HepG2 (cell line): Measurements from ENCODE around the gene ESPN. TPM values are rescaled to one million over a fixed set of nuclear protein-coding genes. Genes with fewer than 3 reads are reported as not detected.

ENCODE experiments used
- ATF3 ChIP-seq: sonication (generic); formaldehyde crosslinking; IDR thresholded peaks from 2 replicates; pipeline ENCODE4 v1.4.0; 2020; ENCODE audit warnings: missing genetic modification reagents
- ELF4 ChIP-seq: sonication (generic); formaldehyde crosslinking; IDR thresholded peaks from 2 replicates; pipeline ENCODE4 v1.5.0; 2020; ENCODE audit warnings: missing genetic modification reagents, mild to moderate bottlenecking, moderate library complexity, borderline replicate concordance
- GPBP1L1 ChIP-seq: sonication (generic); formaldehyde crosslinking; IDR thresholded peaks from 2 replicates; pipeline ENCODE4 v1.5.0; 2020; ENCODE audit warnings: mild to moderate bottlenecking, missing genetic modification reagents
- HMG20B ChIP-seq: conservative IDR thresholded peaks from 2 replicates; pipeline ENCODE4 v1.6.1; 2016; ENCODE audit warnings: missing genetic modification reagents, missing compliant biosample characterization
- ISX ChIP-seq: sonication (generic); formaldehyde crosslinking; conservative IDR thresholded peaks from 2 replicates; pipeline ENCODE4 v1.5.0; 2020; ENCODE audit warnings: missing genetic modification reagents
- KDM5A ChIP-seq: fragments of 200-600 bp; sonication (generic); IDR thresholded peaks from 2 replicates; pipeline ENCODE4 v1.7.0; 2018; ENCODE audit warnings: antibody characterized with exemption, mild to moderate bottlenecking, low read length, borderline replicate concordance
- MAZ ChIP-seq, 2 experiments: sonication (generic) in 1 of 2; formaldehyde crosslinking in 1 of 2; IDR thresholded peaks; 2 replicates each; pipeline versions ENCODE4 v1.5.0 to v1.6.1; 2012 to 2020; ENCODE audit warnings: low read depth in 2 of 2, mild to moderate bottlenecking in 2 of 2, borderline replicate concordance in 1 of 2, improper control_type of control experiment in 1 of 2, low read length in 1 of 2, missing genetic modification reagents in 1 of 2, moderate library complexity in 1 of 2
- PHF8 ChIP-seq: sonication (generic); formaldehyde crosslinking; IDR thresholded peaks from 2 replicates; pipeline ENCODE4 v1.5.0; 2020; ENCODE audit warnings: missing genetic modification reagents
- SP5 ChIP-seq: IDR thresholded peaks from 2 replicates; pipeline ENCODE4 v1.6.1; 2016; ENCODE audit warnings: low read depth, borderline replicate concordance
- SPEN ChIP-seq: sonication (generic); formaldehyde crosslinking; IDR thresholded peaks from 2 replicates; pipeline ENCODE4 v1.5.1; 2020; ENCODE audit warnings: low read depth, mild to moderate bottlenecking, missing genetic modification reagents
- SRSF1 ChIP-seq: fragments of 200-400 bp; formaldehyde crosslinking; optimal IDR thresholded peaks from 2 replicates; pipeline ENCODE3; 2017; ENCODE audit warnings: mild to moderate bottlenecking, low read depth, low read length, moderate library complexity
- ZFP62 ChIP-seq: sonication (generic); formaldehyde crosslinking; IDR thresholded peaks from 2 replicates; pipeline ENCODE4 v1.4.0; 2020; ENCODE audit warnings: missing genetic modification reagents
- ZNF138 ChIP-seq: sonication (generic); formaldehyde crosslinking; IDR thresholded peaks from 2 replicates; pipeline ENCODE4 v1.5.0; 2020; ENCODE audit warnings: mild to moderate bottlenecking, low read depth, missing genetic modification reagents
- ZNF253 ChIP-seq: sonication (generic); formaldehyde crosslinking; IDR thresholded peaks from 2 replicates; pipeline ENCODE4 v1.8.0; 2022; ENCODE audit warnings: mild to moderate bottlenecking, missing genetic modification reagents, borderline replicate concordance
- ZNF296 ChIP-seq: sonication (generic); formaldehyde crosslinking; conservative IDR thresholded peaks from 2 replicates; pipeline ENCODE4 v1.5.0; 2020; ENCODE audit warnings: mild to moderate bottlenecking, missing genetic modification reagents
- ZNF543 ChIP-seq: sonication (generic); formaldehyde crosslinking; IDR thresholded peaks from 2 replicates; pipeline ENCODE4 v1.4.0; 2020; ENCODE audit warnings: mild to moderate bottlenecking, missing genetic modification reagents
- ZNF564 ChIP-seq: sonication (generic); formaldehyde crosslinking; IDR thresholded peaks from 2 replicates; pipeline ENCODE4 v1.8.1; 2023; ENCODE audit warnings: mild to moderate bottlenecking, missing genetic modification reagents
- ZNF616 ChIP-seq: sonication (generic); formaldehyde crosslinking; IDR thresholded peaks from 2 replicates; pipeline ENCODE4 v1.5.0; 2020; ENCODE audit warnings: low read depth, mild to moderate bottlenecking, missing genetic modification reagents
- polyA plus RNA-seq, 8 experiments: library from polyadenylated mRNA; depleted of rRNA in 3 of 8; stranded (reverse) in 7 of 8; unstranded in 1 of 8; fragments of >200 nt; fragmentation: Illumina TruSeq in 4 of 8; extraction: Trizol in 4 of 8; gene quantifications; 2 replicates each; pipeline versions ENCODE4 v1.2.1 to v1.2.3, GENCODE V29; 2011 to 2016; ENCODE audit warnings: low read depth in 4 of 8, missing spikeins in 1 of 8, mixed read lengths in 1 of 8; ENCODE audit not compliant: insufficient read depth in 1 of 8
- total RNA-seq, 5 experiments: library from RNA; depleted of rRNA; stranded (reverse); fragments of >200 nt; fragmentation: Illumina TruSeq; extraction: Trizol; gene quantifications; 2 replicates each; pipeline ENCODE4 v1.2.3, GENCODE V29; 2016; ENCODE audit warnings: low read depth in 1 of 5
- TF ChIP-seq, protein P1 (sequence below): sonication (generic); formaldehyde crosslinking; IDR thresholded peaks from 2 replicates; pipeline ENCODE4 v1.4.0; 2020; ENCODE audit warnings: mild to moderate bottlenecking, missing genetic modification reagents
- TF ChIP-seq, protein P2 (sequence below): sonication (generic); formaldehyde crosslinking; IDR thresholded peaks from 2 replicates; pipeline ENCODE4 v1.9.0; 2021; ENCODE audit warnings: mild to moderate bottlenecking, missing genetic modification reagents

Gene ESPN
- total and polyA plus RNA-seq, 2 of the 13 experiments (the other 11 are each of a cell fraction or from before 2014, with no cell fraction given) = 48.6 to 54.2 TPM

DNA sequence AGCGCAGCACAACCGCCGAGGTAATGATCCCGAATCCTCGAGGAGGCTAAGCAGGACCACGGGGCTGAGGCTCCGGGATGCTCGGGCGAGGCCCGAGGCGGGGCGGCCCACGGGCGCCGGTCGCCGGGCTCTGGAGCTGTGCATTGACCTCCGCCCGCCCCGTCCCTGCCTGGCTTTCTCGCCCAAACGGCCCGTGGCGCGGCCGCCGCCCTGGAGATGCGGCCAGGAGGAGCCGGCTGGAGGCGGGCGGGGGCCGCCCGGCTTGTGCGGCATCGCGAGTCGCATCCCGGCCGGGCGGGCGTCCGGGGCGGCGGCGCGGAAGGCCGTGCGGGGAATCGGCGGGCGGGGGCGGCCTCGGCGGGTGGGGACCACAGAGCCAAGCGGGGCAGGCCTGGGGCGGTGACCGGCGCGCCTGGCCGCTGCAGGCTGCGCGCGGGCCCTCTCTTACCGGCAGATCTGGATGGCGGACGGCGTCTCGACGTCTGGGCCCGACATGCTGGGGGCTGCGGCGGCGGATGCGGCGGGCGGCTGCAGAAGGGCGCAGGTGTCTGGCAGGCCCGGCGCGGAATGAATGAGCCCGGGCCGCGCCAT, 31.7 kb upstream of the ESPN start (continued):
- TF ChIP-seq ZNF296 (CRISPR knock-in tag) (no peak), ZNF543 (CRISPR knock-in tag) (0 out of 2 replicates have a peak, but pooled peaks have one; percentile 39), ZNF138 (CRISPR knock-in tag) (no peak), PHF8 (CRISPR knock-in tag) (peak; percentile 77), ZNF616 (CRISPR knock-in tag) (no peak; the same call in 1 of the 2 replicates), ATF3 (no peak), ELF4 (no peak), SP5 (0 out of 2 replicates have a peak, but pooled peaks have one; percentile 6), SPEN (peak; percentile 59; the same call in 1 of the 2 replicates), MAZ (IDR thresholded peaks at IDR 0.05; ENCODE audit: borderline replicate concordance, low read depth, low read length) (no peak), MAZ (CRISPR knock-in tag; IDR thresholded peaks at IDR 0.05; ENCODE audit: low read depth) (no peak), SRSF1 (peak; percentile 35), HMG20B (CRISPR knock-in tag) (no peak), ZNF253 (no peak), GPBP1L1 (CRISPR knock-in tag) (no peak), ZFP62 (no peak), ISX (CRISPR knock-in tag) (no peak), ZNF564 (CRISPR knock-in tag) (no peak), KDM5A (no peak)
- TF ChIP-seq, protein P1, sequence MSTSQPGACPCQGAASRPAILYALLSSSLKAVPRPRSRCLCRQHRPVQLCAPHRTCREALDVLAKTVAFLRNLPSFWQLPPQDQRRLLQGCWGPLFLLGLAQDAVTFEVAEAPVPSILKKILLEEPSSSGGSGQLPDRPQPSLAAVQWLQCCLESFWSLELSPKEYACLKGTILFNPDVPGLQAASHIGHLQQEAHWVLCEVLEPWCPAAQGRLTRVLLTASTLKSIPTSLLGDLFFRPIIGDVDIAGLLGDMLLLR (CRISPR knock-in tag) = no peak; the same call in 1 of the 2 replicates
- TF ChIP-seq, protein P2, sequence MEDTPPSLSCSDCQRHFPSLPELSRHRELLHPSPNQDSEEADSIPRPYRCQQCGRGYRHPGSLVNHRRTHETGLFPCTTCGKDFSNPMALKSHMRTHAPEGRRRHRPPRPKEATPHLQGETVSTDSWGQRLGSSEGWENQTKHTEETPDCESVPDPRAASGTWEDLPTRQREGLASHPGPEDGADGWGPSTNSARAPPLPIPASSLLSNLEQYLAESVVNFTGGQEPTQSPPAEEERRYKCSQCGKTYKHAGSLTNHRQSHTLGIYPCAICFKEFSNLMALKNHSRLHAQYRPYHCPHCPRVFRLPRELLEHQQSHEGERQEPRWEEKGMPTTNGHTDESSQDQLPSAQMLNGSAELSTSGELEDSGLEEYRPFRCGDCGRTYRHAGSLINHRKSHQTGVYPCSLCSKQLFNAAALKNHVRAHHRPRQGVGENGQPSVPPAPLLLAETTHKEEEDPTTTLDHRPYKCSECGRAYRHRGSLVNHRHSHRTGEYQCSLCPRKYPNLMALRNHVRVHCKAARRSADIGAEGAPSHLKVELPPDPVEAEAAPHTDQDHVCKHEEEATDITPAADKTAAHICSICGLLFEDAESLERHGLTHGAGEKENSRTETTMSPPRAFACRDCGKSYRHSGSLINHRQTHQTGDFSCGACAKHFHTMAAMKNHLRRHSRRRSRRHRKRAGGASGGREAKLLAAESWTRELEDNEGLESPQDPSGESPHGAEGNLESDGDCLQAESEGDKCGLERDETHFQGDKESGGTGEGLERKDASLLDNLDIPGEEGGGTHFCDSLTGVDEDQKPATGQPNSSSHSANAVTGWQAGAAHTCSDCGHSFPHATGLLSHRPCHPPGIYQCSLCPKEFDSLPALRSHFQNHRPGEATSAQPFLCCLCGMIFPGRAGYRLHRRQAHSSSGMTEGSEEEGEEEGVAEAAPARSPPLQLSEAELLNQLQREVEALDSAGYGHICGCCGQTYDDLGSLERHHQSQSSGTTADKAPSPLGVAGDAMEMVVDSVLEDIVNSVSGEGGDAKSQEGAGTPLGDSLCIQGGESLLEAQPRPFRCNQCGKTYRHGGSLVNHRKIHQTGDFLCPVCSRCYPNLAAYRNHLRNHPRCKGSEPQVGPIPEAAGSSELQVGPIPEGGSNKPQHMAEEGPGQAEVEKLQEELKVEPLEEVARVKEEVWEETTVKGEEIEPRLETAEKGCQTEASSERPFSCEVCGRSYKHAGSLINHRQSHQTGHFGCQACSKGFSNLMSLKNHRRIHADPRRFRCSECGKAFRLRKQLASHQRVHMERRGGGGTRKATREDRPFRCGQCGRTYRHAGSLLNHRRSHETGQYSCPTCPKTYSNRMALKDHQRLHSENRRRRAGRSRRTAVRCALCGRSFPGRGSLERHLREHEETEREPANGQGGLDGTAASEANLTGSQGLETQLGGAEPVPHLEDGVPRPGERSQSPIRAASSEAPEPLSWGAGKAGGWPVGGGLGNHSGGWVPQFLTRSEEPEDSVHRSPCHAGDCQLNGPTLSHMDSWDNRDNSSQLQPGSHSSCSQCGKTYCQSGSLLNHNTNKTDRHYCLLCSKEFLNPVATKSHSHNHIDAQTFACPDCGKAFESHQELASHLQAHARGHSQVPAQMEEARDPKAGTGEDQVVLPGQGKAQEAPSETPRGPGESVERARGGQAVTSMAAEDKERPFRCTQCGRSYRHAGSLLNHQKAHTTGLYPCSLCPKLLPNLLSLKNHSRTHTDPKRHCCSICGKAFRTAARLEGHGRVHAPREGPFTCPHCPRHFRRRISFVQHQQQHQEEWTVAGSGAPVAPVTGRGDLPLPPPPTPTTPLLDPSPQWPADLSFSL (CRISPR knock-in tag) = no peak
